Ishikawa (cell line): ENCODE data around the gene GNG8.

Source experiments
- EGR1 ChIP-seq: IDR thresholded peaks from 2 replicates; pipeline ENCODE4 v1.6.1; 2012
- FOXM1 ChIP-seq: IDR thresholded peaks from 2 replicates; pipeline ENCODE4 v1.6.1; 2012; ENCODE audit warnings: low read depth, borderline replicate concordance
- TEAD4 ChIP-seq: IDR thresholded peaks from 2 replicates; pipeline ENCODE4 v1.6.1; 2012
- YY1 ChIP-seq: IDR thresholded peaks from 2 replicates; pipeline ENCODE4 v1.6.1; 2012; ENCODE audit warnings: low read depth
- TF ChIP-seq, protein P1 (sequence below): IDR thresholded peaks from 2 replicates; pipeline ENCODE4 v1.6.1; 2012; ENCODE audit warnings: low read depth, mild to moderate bottlenecking
- TF ChIP-seq, protein P2 (sequence below): IDR thresholded peaks from 2 replicates; pipeline ENCODE4 v1.6.1; 2012

DNA sequence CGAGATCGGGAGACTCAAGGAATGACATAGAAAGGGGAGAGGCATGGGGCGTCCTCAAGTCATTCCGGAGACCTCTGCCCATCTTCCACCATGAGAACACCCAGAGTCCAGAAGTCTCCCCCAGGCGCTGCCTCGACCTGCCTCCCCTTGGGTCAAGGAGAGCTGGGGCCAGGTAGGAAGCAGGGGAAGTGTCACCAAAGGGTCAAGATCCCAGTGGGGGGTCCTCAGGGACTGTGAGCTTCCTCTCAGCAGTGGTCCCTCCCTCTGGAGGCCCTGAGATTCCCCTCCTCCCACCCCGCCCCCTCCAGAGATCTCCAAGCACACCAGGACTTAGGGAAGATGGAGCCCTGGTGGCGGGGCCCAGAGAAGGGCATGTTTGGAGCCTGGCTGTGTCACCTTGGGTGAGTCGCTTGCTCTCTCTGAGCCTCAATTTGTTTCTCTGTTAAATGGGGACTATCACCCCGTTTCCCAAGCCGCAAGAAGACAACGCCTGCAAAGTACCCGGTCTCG, 24.1 kb upstream of the GNG8 start:
- TF ChIP-seq, protein P1, sequence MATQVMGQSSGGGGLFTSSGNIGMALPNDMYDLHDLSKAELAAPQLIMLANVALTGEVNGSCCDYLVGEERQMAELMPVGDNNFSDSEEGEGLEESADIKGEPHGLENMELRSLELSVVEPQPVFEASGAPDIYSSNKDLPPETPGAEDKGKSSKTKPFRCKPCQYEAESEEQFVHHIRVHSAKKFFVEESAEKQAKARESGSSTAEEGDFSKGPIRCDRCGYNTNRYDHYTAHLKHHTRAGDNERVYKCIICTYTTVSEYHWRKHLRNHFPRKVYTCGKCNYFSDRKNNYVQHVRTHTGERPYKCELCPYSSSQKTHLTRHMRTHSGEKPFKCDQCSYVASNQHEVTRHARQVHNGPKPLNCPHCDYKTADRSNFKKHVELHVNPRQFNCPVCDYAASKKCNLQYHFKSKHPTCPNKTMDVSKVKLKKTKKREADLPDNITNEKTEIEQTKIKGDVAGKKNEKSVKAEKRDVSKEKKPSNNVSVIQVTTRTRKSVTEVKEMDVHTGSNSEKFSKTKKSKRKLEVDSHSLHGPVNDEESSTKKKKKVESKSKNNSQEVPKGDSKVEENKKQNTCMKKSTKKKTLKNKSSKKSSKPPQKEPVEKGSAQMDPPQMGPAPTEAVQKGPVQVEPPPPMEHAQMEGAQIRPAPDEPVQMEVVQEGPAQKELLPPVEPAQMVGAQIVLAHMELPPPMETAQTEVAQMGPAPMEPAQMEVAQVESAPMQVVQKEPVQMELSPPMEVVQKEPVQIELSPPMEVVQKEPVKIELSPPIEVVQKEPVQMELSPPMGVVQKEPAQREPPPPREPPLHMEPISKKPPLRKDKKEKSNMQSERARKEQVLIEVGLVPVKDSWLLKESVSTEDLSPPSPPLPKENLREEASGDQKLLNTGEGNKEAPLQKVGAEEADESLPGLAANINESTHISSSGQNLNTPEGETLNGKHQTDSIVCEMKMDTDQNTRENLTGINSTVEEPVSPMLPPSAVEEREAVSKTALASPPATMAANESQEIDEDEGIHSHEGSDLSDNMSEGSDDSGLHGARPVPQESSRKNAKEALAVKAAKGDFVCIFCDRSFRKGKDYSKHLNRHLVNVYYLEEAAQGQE, result no peak
- TF ChIP-seq TEAD4 (no peak), EGR1 (no peak), YY1 (no peak), FOXM1 (no peak)
- TF ChIP-seq, protein P2, sequence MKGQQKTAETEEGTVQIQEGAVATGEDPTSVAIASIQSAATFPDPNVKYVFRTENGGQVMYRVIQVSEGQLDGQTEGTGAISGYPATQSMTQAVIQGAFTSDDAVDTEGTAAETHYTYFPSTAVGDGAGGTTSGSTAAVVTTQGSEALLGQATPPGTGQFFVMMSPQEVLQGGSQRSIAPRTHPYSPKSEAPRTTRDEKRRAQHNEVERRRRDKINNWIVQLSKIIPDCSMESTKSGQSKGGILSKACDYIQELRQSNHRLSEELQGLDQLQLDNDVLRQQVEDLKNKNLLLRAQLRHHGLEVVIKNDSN, result no peak
